ENCODE results near the gene GAPT. TPM values are rescaled to one million over a fixed set of nuclear protein-coding genes. Genes with fewer than 3 reads are reported as not detected.

GAPT gene
- total and polyA plus RNA-seq, 2 donors (not counting 1 experiment from before 2014, with no cell fraction given) = not detected

- Histone ChIP-seq H4K20me1 (ENCODE audit: control insufficient read depth, extremely low read depth, insufficient read depth, low read length) (no peaks in the 10 kb centered on the region), H3K79me2 (ENCODE audit: control insufficient read depth, insufficient read depth, low read length) (no peaks in the 10 kb centered on the region), H3K36me3 (ENCODE audit: control insufficient read depth, insufficient read depth, low read length) (no peaks in the 10 kb centered on the region), H3K4me3 (replicated peaks in 1 of 4; ENCODE audit: control extremely low read depth in 1 of 4, insufficient read depth in 1 of 4, low read depth in 3 of 4, low read length in 4 of 4) (no peak overlapping the region), H3K9ac (ENCODE audit: insufficient read depth, low read length) (no peak overlapping the region), H3K4me1 (ENCODE audit: control insufficient read depth, extremely low read depth, insufficient read depth, low read length) (no peaks in the 10 kb centered on the region), H2AFZ (ENCODE audit: low read length) (no peak overlapping the region), H3K9me3 (ENCODE audit: control insufficient read depth, insufficient read depth, low read depth, low read length) (no peaks in the 10 kb centered on the region), H3K27ac (ENCODE audit: insufficient read depth, low read length) (no peak overlapping the region), H3K4me2 (ENCODE audit: extremely low read depth, insufficient read depth, low read length) (no peak overlapping the region), H3K27me3 (ENCODE audit: control insufficient read depth, insufficient read depth, low read length) (no peaks in the 10 kb centered on the region)
- TF ChIP-seq CTCF (conservative IDR thresholded peaks at IDR 0.05 in 1 of 2, IDR thresholded peaks at IDR 0.05 in 1 of 2; ENCODE audit: low read depth in 1 of 2, low read length in 2 of 2) = no peak
- no peak for TF ChIP-seq EZH2 (IDR thresholded peaks at IDR 0.05; ENCODE audit: low read length, missing control alignments)
- no peak for DNase-seq (ENCODE audit: low read depth in 2 of 2)
Measured at GRCh38 chr5:58505502-58505901, 14.3 kb downstream of the GAPT start.

DNA sequence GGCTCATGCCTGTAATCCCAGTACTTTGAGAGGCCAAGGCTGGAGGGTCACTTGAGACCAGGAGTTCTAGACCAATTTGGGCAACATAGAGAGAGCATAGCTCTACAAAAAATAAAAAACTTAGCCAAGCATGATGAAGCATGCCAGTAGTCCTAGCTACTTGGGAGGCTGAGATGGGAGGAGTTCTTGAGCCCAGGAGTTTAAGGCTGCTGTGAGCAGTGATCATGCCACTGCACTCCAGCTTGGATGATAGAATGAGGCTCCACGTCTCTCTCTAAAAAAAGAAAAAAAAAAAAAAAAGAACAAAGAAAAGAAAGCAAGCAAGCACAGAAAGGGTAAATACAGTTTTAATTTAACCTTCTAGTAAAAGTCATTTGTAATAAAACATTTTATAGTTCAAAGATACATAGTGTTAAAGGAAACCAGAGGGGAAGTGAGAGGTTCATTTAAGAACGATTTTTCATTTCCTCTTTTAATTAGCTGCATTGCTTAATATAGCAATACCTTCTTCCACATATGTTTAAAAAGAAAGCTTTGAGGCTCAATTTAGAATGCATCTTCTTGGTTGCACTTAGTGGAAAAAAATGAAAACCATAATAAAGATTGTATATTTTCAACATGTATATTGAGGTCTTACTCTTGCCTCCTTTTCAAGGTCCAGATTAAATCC, 14.9 kb downstream of the GAPT start:
- Histone ChIP-seq H3K27me3 (ENCODE audit: control insufficient read depth, insufficient read depth, low read length) (no peaks in the 10 kb centered on the region), H3K79me2 (ENCODE audit: control insufficient read depth, insufficient read depth, low read length) (no peaks in the 10 kb centered on the region)
- TF ChIP-seq CTCF (conservative IDR thresholded peaks at IDR 0.05 in 1 of 2, IDR thresholded peaks at IDR 0.05 in 1 of 2; ENCODE audit: low read depth in 1 of 2, low read length in 2 of 2) (no peak), EZH2 (IDR thresholded peaks at IDR 0.05; ENCODE audit: low read length, missing control alignments) (no peak)

GRCh38 chr5:58507715-58508114, 16.5 kb downstream of the GAPT start:
- Histone ChIP-seq H3K27me3 (ENCODE audit: control insufficient read depth, insufficient read depth, low read length) (no peaks in the 10 kb centered on the region), H3K9me3 (ENCODE audit: control insufficient read depth, insufficient read depth, low read depth, low read length) (no peaks in the 10 kb centered on the region), H3K27ac (ENCODE audit: insufficient read depth, low read length) (no peak overlapping the region), H3K9ac (ENCODE audit: insufficient read depth, low read length) (no peak overlapping the region), H3K79me2 (ENCODE audit: control insufficient read depth, insufficient read depth, low read length) (no peaks in the 10 kb centered on the region), H3K4me2 (ENCODE audit: extremely low read depth, insufficient read depth, low read length) (no peak overlapping the region), H3K4me1 (ENCODE audit: control insufficient read depth, extremely low read depth, insufficient read depth, low read length) (no peaks in the 10 kb centered on the region), H4K20me1 (ENCODE audit: control insufficient read depth, extremely low read depth, insufficient read depth, low read length) (no peaks in the 10 kb centered on the region), H3K4me3 (replicated peaks in 1 of 4; ENCODE audit: control extremely low read depth in 1 of 4, insufficient read depth in 1 of 4, low read depth in 3 of 4, low read length in 4 of 4) (no peak overlapping the region), H3K36me3 (ENCODE audit: control insufficient read depth, insufficient read depth, low read length) (no peaks in the 10 kb centered on the region), H2AFZ (ENCODE audit: low read length) (no peak overlapping the region)
- DNase-seq (ENCODE audit: low read depth in 2 of 2) = no peak
- TF ChIP-seq EZH2 (IDR thresholded peaks at IDR 0.05; ENCODE audit: low read length, missing control alignments) (no peak), CTCF (conservative IDR thresholded peaks at IDR 0.05 in 1 of 2, IDR thresholded peaks at IDR 0.05 in 1 of 2; ENCODE audit: low read depth in 1 of 2, low read length in 2 of 2) (no peak)

More for the DNA sequence above, 14.9 kb downstream of the GAPT start:
- no peaks in the 10 kb centered on the region for H4K20me1 ChIP-seq (ENCODE audit: control insufficient read depth, extremely low read depth, insufficient read depth, low read length)
- no peak overlapping the region for H2AFZ ChIP-seq (ENCODE audit: low read length)
- H3K4me2 ChIP-seq (ENCODE audit: extremely low read depth, insufficient read depth, low read length) = no peak overlapping the region
- no peak for DNase-seq (ENCODE audit: low read depth in 2 of 2)
- no peak overlapping the region for H3K9ac ChIP-seq (ENCODE audit: insufficient read depth, low read length)
- H3K27ac ChIP-seq (ENCODE audit: insufficient read depth, low read length) = no peak overlapping the region
- H3K4me3 ChIP-seq (replicated peaks in 1 of 4; ENCODE audit: control extremely low read depth in 1 of 4, insufficient read depth in 1 of 4, low read depth in 3 of 4, low read length in 4 of 4) = no peak overlapping the region
- H3K4me1 ChIP-seq (ENCODE audit: control insufficient read depth, extremely low read depth, insufficient read depth, low read length) = no peaks in the 10 kb centered on the region
- H3K9me3 ChIP-seq (ENCODE audit: control insufficient read depth, insufficient read depth, low read depth, low read length) = no peaks in the 10 kb centered on the region
- no peaks in the 10 kb centered on the region for H3K36me3 ChIP-seq (ENCODE audit: control insufficient read depth, insufficient read depth, low read length)
